ENCODE measurements around the gene DAAM2.

GRCh38 chr6:39876826-39877225 lies 84.7 kb downstream of the DAAM2 start:
- no peak for TF ChIP-seq POLR2AphosphoS5 (IDR thresholded peaks at IDR 0.05; ENCODE audit: insufficient read depth in 1 of 2, low read depth in 1 of 2)
- TF ChIP-seq, protein P1, sequence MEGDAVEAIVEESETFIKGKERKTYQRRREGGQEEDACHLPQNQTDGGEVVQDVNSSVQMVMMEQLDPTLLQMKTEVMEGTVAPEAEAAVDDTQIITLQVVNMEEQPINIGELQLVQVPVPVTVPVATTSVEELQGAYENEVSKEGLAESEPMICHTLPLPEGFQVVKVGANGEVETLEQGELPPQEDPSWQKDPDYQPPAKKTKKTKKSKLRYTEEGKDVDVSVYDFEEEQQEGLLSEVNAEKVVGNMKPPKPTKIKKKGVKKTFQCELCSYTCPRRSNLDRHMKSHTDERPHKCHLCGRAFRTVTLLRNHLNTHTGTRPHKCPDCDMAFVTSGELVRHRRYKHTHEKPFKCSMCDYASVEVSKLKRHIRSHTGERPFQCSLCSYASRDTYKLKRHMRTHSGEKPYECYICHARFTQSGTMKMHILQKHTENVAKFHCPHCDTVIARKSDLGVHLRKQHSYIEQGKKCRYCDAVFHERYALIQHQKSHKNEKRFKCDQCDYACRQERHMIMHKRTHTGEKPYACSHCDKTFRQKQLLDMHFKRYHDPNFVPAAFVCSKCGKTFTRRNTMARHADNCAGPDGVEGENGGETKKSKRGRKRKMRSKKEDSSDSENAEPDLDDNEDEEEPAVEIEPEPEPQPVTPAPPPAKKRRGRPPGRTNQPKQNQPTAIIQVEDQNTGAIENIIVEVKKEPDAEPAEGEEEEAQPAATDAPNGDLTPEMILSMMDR (IDR thresholded peaks at IDR 0.05) = no peak

All from vagina (tissue), 2 donors.